ENCODE results near the gene MS4A15. TPM values are rescaled to one million over a fixed set of nuclear protein-coding genes. Genes with fewer than 3 reads are reported as not detected.
"Not testable (repeated sequence)": the region's sequence is repeated elsewhere in the genome, so short reads cannot be mapped to it uniquely, and the experiment has no call there.

The MS4A15 gene
- not detected for total RNA-seq

GRCh38 chr11:60756307-60757032 is at the start of gene MS4A15:
Gene MS4A15, plus strand, starts transcription at chr11:60756867. Its CDS starts 6,867 bp downstream, at chr11:60763734.
- no peak for ATAC-seq
- Histone ChIP-seq H3K4me1 (no peaks in the 10 kb centered on the region), H3K9me3 (peaks cover 0 to 10% (median 0%) of the 10 kb centered on the region in 3 donors), H3K36me3 (no peaks in the 10 kb centered on the region), H3K4me3 (no peak within 1 kb of the TSS), H3K27ac (no peak within 1 kb of the TSS), H3K27me3 (peaks cover 36% of the 10 kb centered on the region)
- 52 to 80% methylated on average over 6 of the region's 14 CpGs for WGBS, 2 donors (ENCODE audit: low coverage in 1 of 2)
- TF ChIP-seq POLR2AphosphoS5 (IDR thresholded peaks at IDR 0.05) (no peak), EP300 (IDR thresholded peaks at IDR 0.05) (no peak), CTCF (IDR thresholded peaks at IDR 0.05) (no peak), POLR2A (IDR thresholded peaks at IDR 0.05) (no peak)

GRCh38 chr11:60706931-60707330 is 49.7 kb upstream of the MS4A15 start:
- Histone ChIP-seq H3K27me3 (peaks cover 9% of the 10 kb centered on the region), H3K27ac (no peak overlapping the region), H3K4me3 (no peak overlapping the region), H3K9me3 (no peaks in the 10 kb centered on the region), H3K4me1 (no peaks in the 10 kb centered on the region), H3K36me3 (no peaks in the 10 kb centered on the region)
- WGBS, 2 donors (ENCODE audit: low coverage in 1 of 2): 62 to 81% methylated on average over 2 of the region's 5 CpGs
- no peak for ATAC-seq
- TF ChIP-seq POLR2A (IDR thresholded peaks at IDR 0.05): no peak
- no peak for TF ChIP-seq CTCF (IDR thresholded peaks at IDR 0.05)
- TF ChIP-seq POLR2AphosphoS5 (IDR thresholded peaks at IDR 0.05): no peak
- no peak for TF ChIP-seq EP300 (IDR thresholded peaks at IDR 0.05)

GRCh38 chr11:60710482-60710881 is 46.2 kb upstream of the MS4A15 start:
- no peak overlapping the region for H3K4me3 ChIP-seq
- no peak for ATAC-seq
- WGBS, 2 donors (ENCODE audit: low coverage in 1 of 2): 61 to 75% methylated on average over 3 of the region's 4 CpGs

GRCh38 chr11:60711276-60711675 is 45.4 kb upstream of the MS4A15 start:
- no peak for TF ChIP-seq POLR2AphosphoS5 (IDR thresholded peaks at IDR 0.05)
- no peak for TF ChIP-seq EP300 (IDR thresholded peaks at IDR 0.05)
- TF ChIP-seq POLR2A (IDR thresholded peaks at IDR 0.05): no peak
- TF ChIP-seq CTCF (IDR thresholded peaks at IDR 0.05): no peak
- no peak for ATAC-seq
- Histone ChIP-seq H3K4me1 (no peaks in the 10 kb centered on the region), H3K27me3 (peaks cover 16% of the 10 kb centered on the region), H3K9me3 (no peaks in the 10 kb centered on the region), H3K36me3 (no peaks in the 10 kb centered on the region), H3K4me3 (no peak overlapping the region), H3K27ac (no peak overlapping the region)
- WGBS, 2 donors (ENCODE audit: low coverage in 1 of 2): 70% methylated on average over 3 of the region's 4 CpGs; no CpG with 5 or more reads in 1 of the 2 donors

More at GRCh38 chr11:60710482-60710881, 46.2 kb upstream of the MS4A15 start:
- no peaks in the 10 kb centered on the region for H3K36me3 ChIP-seq
- H3K27me3 ChIP-seq: peaks cover 16% of the 10 kb centered on the region
- no peak overlapping the region for H3K27ac ChIP-seq
- H3K9me3 ChIP-seq: no peaks in the 10 kb centered on the region
- no peak for TF ChIP-seq CTCF (IDR thresholded peaks at IDR 0.05)
- TF ChIP-seq POLR2AphosphoS5 (IDR thresholded peaks at IDR 0.05): no peak
- no peak for TF ChIP-seq POLR2A (IDR thresholded peaks at IDR 0.05)
- no peak for TF ChIP-seq EP300 (IDR thresholded peaks at IDR 0.05)
- H3K4me1 ChIP-seq: no peaks in the 10 kb centered on the region

- peaks cover 0 to 11% (median 0%) of the 10 kb centered on the region in 3 donors for H3K9me3 ChIP-seq
- H3K36me3 ChIP-seq, ATAC-seq, H3K4me3 ChIP-seq, H3K4me1 ChIP-seq, H3K27ac ChIP-seq: not testable (repeated sequence)
- H3K27me3 ChIP-seq: peaks cover 19% of the 10 kb centered on the region
- WGBS, 2 donors (ENCODE audit: low coverage in 1 of 2): 73 to 79% methylated on average over 3 to 6 of the region's 6 CpGs
Observed at GRCh38 chr11:60713423-60713822, 43.2 kb upstream of the MS4A15 start.

All from gastroesophageal sphincter (tissue), 4 donors.